Loucy (cell line): ENCODE data around the gene GLRX5.
A peak's percentile ranks its signal among the peaks of the same experiment; 100 is the strongest.

ENCODE experiments used
- H2AFZ ChIP-seq: fragments of 200-600 bp; sonication (generic); 2 replicates; pipeline ENCODE4 v1.6.0; 2016; ENCODE audit warnings: antibody characterized with exemption, mild to moderate bottlenecking, low read length, moderate library complexity
- H3F3A ChIP-seq: fragments of 200-600 bp; 2 replicates; pipeline ENCODE4 v1.6.0; 2016; ENCODE audit warnings: antibody characterized with exemption, low read depth, mild to moderate bottlenecking
- H3K27me3 ChIP-seq: fragments of 200-600 bp; sonication (generic); 2 replicates; pipeline ENCODE4 v1.6.1; 2014; ENCODE audit warnings: low read length, mild to moderate bottlenecking; ENCODE audit not compliant: insufficient read depth, poor library complexity, severe bottlenecking
- H3K36me3 ChIP-seq: fragments of 200-600 bp; sonication (generic); 2 replicates; pipeline ENCODE4 v1.6.1; 2016; ENCODE audit warnings: low read length; ENCODE audit not compliant: insufficient read depth
- H3K4me1 ChIP-seq: fragments of 200-600 bp; sonication (generic); 2 replicates; pipeline ENCODE4 v1.5.1; 2014; ENCODE audit warnings: low read length, mild to moderate bottlenecking; ENCODE audit not compliant: insufficient read depth, poor library complexity, severe bottlenecking
- H3K4me2 ChIP-seq: fragments of 200-600 bp; sonication (generic); 2 replicates; pipeline ENCODE4 v1.6.0; 2014; ENCODE audit warnings: antibody characterized with exemption, low read length, low read depth, mild to moderate bottlenecking; ENCODE audit not compliant: poor library complexity, severe bottlenecking
- H3K4me3 ChIP-seq: fragments of 200-600 bp; sonication (generic); 2 replicates; pipeline ENCODE4 v1.5.1; 2014; ENCODE audit warnings: low read length, mild to moderate bottlenecking, mixed read lengths; ENCODE audit not compliant: poor library complexity, severe bottlenecking
- H3K79me2 ChIP-seq: fragments of 200-600 bp; sonication (generic); 2 replicates; pipeline ENCODE4 v1.6.1; 2014; ENCODE audit warnings: low read length; ENCODE audit not compliant: insufficient read depth
- H3K9ac ChIP-seq: fragments of 200-600 bp; sonication (generic); 2 replicates; pipeline ENCODE4 v1.6.0; 2014; ENCODE audit warnings: mild to moderate bottlenecking, low read depth, low read length, moderate library complexity; ENCODE audit not compliant: poor library complexity, severe bottlenecking
- H3K9me2 ChIP-seq: fragments of 200-600 bp; sonication (generic); replicated peaks from 2 replicates; pipeline ENCODE4 v1.6.1; 2016; ENCODE audit warnings: low read depth, low read length, mixed read lengths
- H3K9me3 ChIP-seq: fragments of 200-600 bp; sonication (generic); 2 replicates; pipeline ENCODE4 v1.6.1; 2014; ENCODE audit warnings: mild to moderate bottlenecking, antibody characterized with exemption, low read length, low read depth; ENCODE audit not compliant: insufficient read depth
- H4K20me1 ChIP-seq: fragments of 200-600 bp; sonication (generic); 2 replicates; pipeline ENCODE4 v1.6.0; 2014; ENCODE audit warnings: antibody characterized with exemption, low read length, mild to moderate bottlenecking; ENCODE audit not compliant: insufficient read depth, poor library complexity, severe bottlenecking
- EZH2phosphoT487 ChIP-seq: fragments of 200-600 bp; IDR thresholded peaks from 2 replicates; pipeline ENCODE4 v1.6.1; 2018; ENCODE audit warnings: antibody characterized with exemption, mild to moderate bottlenecking, moderate library complexity, borderline replicate concordance
- TF ChIP-seq, protein P1 (sequence below): fragments of 200-600 bp; sonication (generic); conservative IDR thresholded peaks from 2 replicates; pipeline ENCODE4 v1.5.1; 2014; ENCODE audit warnings: mild to moderate bottlenecking, antibody characterized with exemption, low read length

The GLRX5 gene

DNA sequence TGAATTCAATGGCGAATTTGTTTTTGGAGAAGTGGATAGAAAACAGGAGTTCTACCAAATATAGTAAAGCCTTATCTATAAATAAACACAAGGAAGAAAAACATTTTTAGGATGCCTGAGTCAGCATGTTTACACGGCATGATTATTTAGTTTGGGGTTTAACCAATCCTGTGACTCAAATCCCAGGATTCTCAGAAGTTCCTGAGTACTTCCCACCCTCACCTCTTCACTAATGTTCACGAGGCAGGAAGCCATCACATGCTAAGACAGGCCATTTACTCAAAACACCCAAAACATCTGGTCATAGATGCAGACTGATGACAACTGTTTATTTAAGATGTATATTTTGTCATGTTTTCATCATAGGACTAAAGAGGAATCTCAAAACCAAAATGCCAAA, 3.4 kb upstream of the GLRX5 start:
- H3K9me2 ChIP-seq, result no peaks in the 10 kb centered on the region
- no peaks in the 10 kb centered on the region for H3K9me3 ChIP-seq
- no peaks in the 10 kb centered on the region for H3K36me3 ChIP-seq
- peak overlapping the region; percentile 81 for H3K4me3 ChIP-seq
- peaks cover 42% of the 10 kb centered on the region for H4K20me1 ChIP-seq
- H3K79me2 ChIP-seq, result peaks cover 81% of the 10 kb centered on the region
- peak overlapping the region; percentile 97 for H3K9ac ChIP-seq
- H3F3A ChIP-seq, result 0 out of 2 replicates have a peak, but pooled peaks cover 4% of the 10 kb centered on the region
- no peaks in the 10 kb centered on the region for H3K27me3 ChIP-seq
- H3K4me1 ChIP-seq, result peaks cover 34% of the 10 kb centered on the region
- peak overlapping the region; percentile 98 for H3K4me2 ChIP-seq
- TF ChIP-seq, protein P1, sequence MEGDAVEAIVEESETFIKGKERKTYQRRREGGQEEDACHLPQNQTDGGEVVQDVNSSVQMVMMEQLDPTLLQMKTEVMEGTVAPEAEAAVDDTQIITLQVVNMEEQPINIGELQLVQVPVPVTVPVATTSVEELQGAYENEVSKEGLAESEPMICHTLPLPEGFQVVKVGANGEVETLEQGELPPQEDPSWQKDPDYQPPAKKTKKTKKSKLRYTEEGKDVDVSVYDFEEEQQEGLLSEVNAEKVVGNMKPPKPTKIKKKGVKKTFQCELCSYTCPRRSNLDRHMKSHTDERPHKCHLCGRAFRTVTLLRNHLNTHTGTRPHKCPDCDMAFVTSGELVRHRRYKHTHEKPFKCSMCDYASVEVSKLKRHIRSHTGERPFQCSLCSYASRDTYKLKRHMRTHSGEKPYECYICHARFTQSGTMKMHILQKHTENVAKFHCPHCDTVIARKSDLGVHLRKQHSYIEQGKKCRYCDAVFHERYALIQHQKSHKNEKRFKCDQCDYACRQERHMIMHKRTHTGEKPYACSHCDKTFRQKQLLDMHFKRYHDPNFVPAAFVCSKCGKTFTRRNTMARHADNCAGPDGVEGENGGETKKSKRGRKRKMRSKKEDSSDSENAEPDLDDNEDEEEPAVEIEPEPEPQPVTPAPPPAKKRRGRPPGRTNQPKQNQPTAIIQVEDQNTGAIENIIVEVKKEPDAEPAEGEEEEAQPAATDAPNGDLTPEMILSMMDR, result no peak
- no peak for TF ChIP-seq EZH2phosphoT487
- H2AFZ ChIP-seq, result no peak overlapping the region

DNA sequence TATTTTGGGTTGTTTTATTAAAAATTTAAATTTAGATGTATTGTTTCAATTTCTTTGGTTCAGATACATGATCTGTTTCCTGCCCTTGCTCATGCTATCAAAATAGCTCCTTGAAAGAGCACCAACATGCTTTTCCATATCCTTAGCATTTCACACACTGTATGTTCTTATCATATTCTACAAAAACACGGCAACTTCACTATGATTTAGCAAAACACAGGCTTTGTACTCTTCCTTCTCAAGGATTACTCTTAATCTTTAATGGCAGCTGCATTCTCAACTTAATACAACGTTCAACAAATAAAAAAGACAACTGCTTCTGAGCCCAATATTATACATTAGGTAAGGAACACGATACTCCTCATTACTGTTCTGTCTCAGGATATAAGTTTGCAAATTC, 2.9 kb upstream of the GLRX5 start:
- peaks cover 81% of the 10 kb centered on the region for H3K79me2 ChIP-seq
- no peaks in the 10 kb centered on the region for H3K36me3 ChIP-seq
- TF ChIP-seq EZH2phosphoT487, result no peak
- TF ChIP-seq, protein P1, result no peak
- H3K9me2 ChIP-seq, result no peaks in the 10 kb centered on the region
- H3K4me2 ChIP-seq, result peak overlapping the region; percentile 98
- no peak overlapping the region for H2AFZ ChIP-seq
- peak overlapping the region; percentile 97 for H3K9ac ChIP-seq
- 0 out of 2 replicates have a peak, but pooled peaks cover 4% of the 10 kb centered on the region for H3F3A ChIP-seq
- peak overlapping the region; percentile 81 for H3K4me3 ChIP-seq
- no peaks in the 10 kb centered on the region for H3K27me3 ChIP-seq
- no peaks in the 10 kb centered on the region for H3K9me3 ChIP-seq
- H3K4me1 ChIP-seq, result peaks cover 39% of the 10 kb centered on the region
- peaks cover 47% of the 10 kb centered on the region for H4K20me1 ChIP-seq

DNA sequence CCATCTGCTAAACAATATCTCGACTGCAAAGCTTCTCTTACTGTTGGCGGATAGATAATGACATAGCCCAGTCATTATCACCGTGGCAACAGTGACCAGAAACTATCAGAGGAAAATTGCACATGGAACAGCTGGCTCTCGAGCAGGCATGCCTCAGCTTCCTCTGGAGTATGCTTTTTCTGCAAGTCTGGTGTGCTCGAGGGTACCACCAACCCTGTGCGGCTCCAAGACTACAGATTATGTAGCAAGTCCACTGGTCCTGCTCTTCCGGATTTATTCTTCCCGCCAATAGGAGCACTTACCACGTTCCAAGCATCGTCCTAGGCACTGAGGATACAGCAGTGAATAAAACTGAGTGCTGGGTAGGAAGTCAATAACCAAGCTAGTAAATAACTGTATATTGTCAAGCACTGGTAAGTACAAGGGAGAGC, 1.4 kb upstream of the GLRX5 start:
- H3K4me1 ChIP-seq, result peaks cover 53% of the 10 kb centered on the region

More for the DNA sequence above, 1.4 kb upstream of the GLRX5 start:
- peaks cover 62% of the 10 kb centered on the region for H4K20me1 ChIP-seq
- H3K9ac ChIP-seq, result peak overlapping the region; percentile 97
- H3K9me2 ChIP-seq, result no peaks in the 10 kb centered on the region
- H3K79me2 ChIP-seq, result peaks cover 92% of the 10 kb centered on the region
- no peak overlapping the region for H2AFZ ChIP-seq
- peak overlapping the region; percentile 81 for H3K4me3 ChIP-seq
- H3K27me3 ChIP-seq, result no peaks in the 10 kb centered on the region
- TF ChIP-seq, protein P1, result no peak
- TF ChIP-seq EZH2phosphoT487, result no peak
- no peaks in the 10 kb centered on the region for H3F3A ChIP-seq
- H3K36me3 ChIP-seq, result no peaks in the 10 kb centered on the region
- H3K4me2 ChIP-seq, result peak overlapping the region; percentile 98
- H3K9me3 ChIP-seq, result no peaks in the 10 kb centered on the region
